Measurements from ENCODE around the gene IQGAP2. TPM values are rescaled to one million over a fixed set of nuclear protein-coding genes. Genes with fewer than 3 reads are reported as not detected.

The IQGAP2 gene
- total RNA-seq, 1 experiment from 2014 or later: 13.4 TPM

DNA sequence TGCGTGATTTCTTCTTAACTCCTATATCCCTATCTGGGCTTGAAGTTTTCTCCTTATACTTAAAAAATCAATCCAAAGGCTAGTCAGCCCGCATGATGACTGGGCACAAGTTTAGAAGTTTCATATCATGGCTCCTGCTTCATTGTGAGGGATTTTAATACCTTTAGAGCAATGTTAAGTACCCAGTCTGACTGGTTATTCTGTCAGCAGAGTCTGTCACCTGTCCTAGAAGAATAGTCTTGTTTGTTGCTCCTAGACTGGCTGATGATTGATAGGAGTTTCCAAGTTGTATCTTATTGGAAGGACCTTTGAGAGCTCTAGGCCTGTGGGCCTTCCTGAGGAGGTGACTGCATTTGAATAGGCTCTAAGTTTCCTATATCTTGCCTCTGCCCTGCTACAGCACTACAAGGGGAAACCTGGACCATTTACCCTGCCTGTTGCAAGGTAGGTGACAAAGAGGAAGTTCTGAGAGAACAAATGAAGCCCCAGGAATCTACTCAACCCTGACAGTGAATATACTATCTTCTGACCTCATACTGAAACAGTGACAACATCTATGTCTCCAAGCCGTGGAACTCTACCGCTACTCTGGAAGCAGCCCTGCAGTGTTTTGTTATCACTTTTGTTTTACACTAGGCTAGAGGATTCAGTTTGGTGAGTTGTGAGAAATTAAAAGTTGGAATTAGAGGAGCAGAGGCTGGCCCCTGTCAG is 153.6 kb downstream of the IQGAP2 start:
- intact Hi-C loops (cut with micrococcal nuclease; ENCODE audit: unreplicated experiment): no loop called here
- Mint-ChIP-seq H3K27me3 (ENCODE audit: unreplicated experiment) (no peaks in the 10 kb centered on the region), H3K27ac (ENCODE audit: unreplicated experiment) (no peak overlapping the region), H3K9me3 (ENCODE audit: low read depth, unreplicated experiment) (no peaks in the 10 kb centered on the region), H3K4me3 (ENCODE audit: low read depth, unreplicated experiment) (no peak overlapping the region), H3K4me1 (ENCODE audit: low read depth, unreplicated experiment) (no peaks in the 10 kb centered on the region), H3K36me3 (ENCODE audit: insufficient read depth, unreplicated experiment) (no peaks in the 10 kb centered on the region)
- DNase-seq: no peak
- TF ChIP-seq CTCF (IDR thresholded peaks at IDR 0.05; ENCODE audit: unreplicated experiment): no peak
- no TSS peak for BruUV-seq (replicated peaks)
- CTCF ChIA-PET: interaction anchor here (0.6 kb wide), 1 partner anchor 245 kb away, joined by 3 read pairs; no protein-coding TSS in a partner anchor

DNA sequence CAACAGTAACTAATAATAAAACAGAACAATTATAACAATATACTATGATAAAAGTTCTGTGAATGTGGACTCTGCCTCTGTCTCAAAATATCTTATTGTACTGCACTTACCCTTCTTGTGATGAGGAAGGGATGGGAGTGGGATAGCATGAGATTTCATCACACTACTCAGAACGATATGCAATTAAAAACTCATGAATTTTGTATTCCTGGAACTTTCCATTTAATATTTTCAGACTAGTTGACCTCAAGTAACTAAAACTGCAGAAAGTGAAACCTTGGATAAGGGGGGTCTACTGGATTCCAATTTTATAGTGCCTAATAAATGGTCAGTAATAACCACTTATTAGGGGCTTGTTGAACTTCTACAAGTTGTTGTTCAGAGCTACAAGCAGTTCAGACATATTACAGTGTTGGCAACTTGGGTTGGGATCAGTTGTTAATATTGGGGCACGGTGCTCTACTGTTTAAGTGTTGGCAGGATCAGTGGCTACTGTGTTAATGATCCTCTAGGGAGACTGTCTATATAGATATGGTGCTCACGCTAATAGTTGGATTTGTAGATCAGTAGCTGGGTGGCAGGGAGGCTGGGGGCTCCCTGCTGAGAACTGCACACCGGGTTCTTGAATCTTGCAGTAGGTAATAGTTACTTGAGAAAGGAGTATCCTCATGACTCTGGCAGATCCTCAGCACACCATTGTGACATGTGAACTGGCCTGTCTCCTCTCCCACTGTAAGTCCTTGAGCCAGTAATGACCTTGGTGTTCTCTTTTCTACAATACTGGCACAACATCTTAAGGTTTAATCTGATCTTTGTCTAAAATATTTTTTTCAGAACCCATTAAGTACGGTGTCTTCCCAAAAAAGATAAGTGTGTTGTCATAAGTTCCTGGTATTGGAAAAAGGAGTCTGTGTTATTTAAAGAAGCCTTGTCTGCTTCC is 158.1 kb downstream of the IQGAP2 start:
- H3K4me3 Mint-ChIP-seq (ENCODE audit: low read depth, unreplicated experiment): no peak overlapping the region
- no peak for TF ChIP-seq CTCF (IDR thresholded peaks at IDR 0.05; ENCODE audit: unreplicated experiment)
- H3K9me3 Mint-ChIP-seq (ENCODE audit: low read depth, unreplicated experiment): no peaks in the 10 kb centered on the region
- BruUV-seq (replicated peaks): no TSS peak
- intact Hi-C loops (cut with micrococcal nuclease; ENCODE audit: unreplicated experiment): no loop called here
- H3K4me1 Mint-ChIP-seq (ENCODE audit: low read depth, unreplicated experiment): no peaks in the 10 kb centered on the region
- H3K27me3 Mint-ChIP-seq (ENCODE audit: unreplicated experiment): peaks cover 8% of the 10 kb centered on the region
- no peaks in the 10 kb centered on the region for H3K36me3 Mint-ChIP-seq (ENCODE audit: insufficient read depth, unreplicated experiment)
- no peak for DNase-seq
- H3K27ac Mint-ChIP-seq (ENCODE audit: unreplicated experiment): no peak overlapping the region
- CTCF ChIA-PET: no interaction called here

- no peak for TF ChIP-seq CTCF (IDR thresholded peaks at IDR 0.05; ENCODE audit: unreplicated experiment)
- intact Hi-C loops (cut with micrococcal nuclease; ENCODE audit: unreplicated experiment): no loop called here
- Mint-ChIP-seq H3K27me3 (ENCODE audit: unreplicated experiment) (peaks cover 15% of the 10 kb centered on the region), H3K27ac (ENCODE audit: unreplicated experiment) (no peak overlapping the region), H3K4me1 (ENCODE audit: low read depth, unreplicated experiment) (no peaks in the 10 kb centered on the region), H3K4me3 (ENCODE audit: low read depth, unreplicated experiment) (no peak overlapping the region), H3K9me3 (ENCODE audit: low read depth, unreplicated experiment) (no peaks in the 10 kb centered on the region), H3K36me3 (ENCODE audit: insufficient read depth, unreplicated experiment) (no peaks in the 10 kb centered on the region)
- no TSS peak for BruUV-seq (replicated peaks)
- no peak for DNase-seq
- CTCF ChIA-PET: interaction anchor here (0.5 kb wide), 1 partner anchor 59 kb away, joined by 3 read pairs; no protein-coding TSS in a partner anchor
Measured at GRCh38 chr5:76561959-76562358, 158.9 kb downstream of the IQGAP2 start.

DNA sequence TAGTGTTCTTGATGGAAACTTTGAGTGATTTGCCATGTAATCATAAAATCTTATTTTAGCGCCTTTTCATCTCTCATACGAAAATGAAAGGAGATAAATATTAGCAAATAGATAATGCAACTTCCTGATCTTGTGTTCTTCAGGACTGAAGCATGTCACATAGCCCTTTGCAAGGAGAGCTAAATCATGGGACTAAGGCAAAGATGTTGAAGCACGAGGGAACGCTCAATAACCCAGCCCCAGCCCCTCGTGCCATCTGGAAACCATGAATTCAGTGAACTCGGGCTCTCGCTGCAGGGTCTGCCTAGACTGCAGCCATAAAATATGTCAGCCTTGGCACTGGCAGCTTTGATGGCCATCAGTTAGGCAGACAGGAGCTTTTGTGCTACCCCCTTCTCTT is 161.9 kb downstream of the IQGAP2 start:
- peaks cover 17% of the 10 kb centered on the region for H3K27me3 Mint-ChIP-seq (ENCODE audit: unreplicated experiment)
- H3K36me3 Mint-ChIP-seq (ENCODE audit: insufficient read depth, unreplicated experiment): no peaks in the 10 kb centered on the region
- DNase-seq: no peak
- TF ChIP-seq CTCF (IDR thresholded peaks at IDR 0.05; ENCODE audit: unreplicated experiment): no peak
- H3K9me3 Mint-ChIP-seq (ENCODE audit: low read depth, unreplicated experiment): no peaks in the 10 kb centered on the region
- H3K4me3 Mint-ChIP-seq (ENCODE audit: low read depth, unreplicated experiment): no peak overlapping the region
- no peaks in the 10 kb centered on the region for H3K4me1 Mint-ChIP-seq (ENCODE audit: low read depth, unreplicated experiment)
- H3K27ac Mint-ChIP-seq (ENCODE audit: unreplicated experiment): no peak overlapping the region
- intact Hi-C loops (cut with micrococcal nuclease; ENCODE audit: unreplicated experiment): no loop called here
- no TSS peak for BruUV-seq (replicated peaks)
- CTCF ChIA-PET: no interaction called here

Measured in Calu3 (cell line).